ENCODE measurements around the gene DLGAP1.
A peak's percentile ranks its signal among the peaks of the same experiment; 100 is the strongest.

The DLGAP1 gene

GRCh38 chr18:4286256-4286655 is 168.9 kb downstream of the DLGAP1 start:
- Histone ChIP-seq H3K4me2 (ENCODE audit: low read length) (no peak overlapping the region), H3K27ac (ENCODE audit: low read depth, low read length) (no peak overlapping the region), H2BK120ac (ENCODE audit: low read depth, low read length) (no peak overlapping the region), H3K4ac (ENCODE audit: low read depth, low read length) (no peak overlapping the region), H2BK15ac (replicated peaks; ENCODE audit: low read depth) (no peak overlapping the region), H4K8ac (ENCODE audit: low read depth, low read length) (no peak overlapping the region), H3K79me1 (ENCODE audit: low read length) (no peaks in the 10 kb centered on the region), H2AK5ac (ENCODE audit: low read length) (no peak overlapping the region), H3K56ac (ENCODE audit: low read length) (no peak overlapping the region), H3K9ac (ENCODE audit: low read length) (no peak overlapping the region), H3K18ac (ENCODE audit: low read length) (no peak overlapping the region), H3K23ac (ENCODE audit: low read length) (no peak overlapping the region), H3K36me3 (ENCODE audit: control insufficient read depth, insufficient read depth, low read length) (no peaks in the 10 kb centered on the region), H3K4me3 (ENCODE audit: low read length) (no peak overlapping the region), H3K4me1 (ENCODE audit: control insufficient read depth, low read depth, low read length) (no peaks in the 10 kb centered on the region), H3K27me3 (ENCODE audit: insufficient read depth, low read length, poor library complexity) (no peaks in the 10 kb centered on the region), H3K79me2 (ENCODE audit: control insufficient read depth, insufficient read depth, low read length) (no peaks in the 10 kb centered on the region), H4K5ac (ENCODE audit: low read length) (no peak overlapping the region), H2BK5ac (ENCODE audit: low read length) (no peak overlapping the region)
- WGBS (ENCODE audit: extremely low coverage, insufficient coverage, low lambda C conversion rate) = no CpG with 5 or more reads among the region's 5 CpGs
- peak; percentile 26 for DNase-seq

DNA sequence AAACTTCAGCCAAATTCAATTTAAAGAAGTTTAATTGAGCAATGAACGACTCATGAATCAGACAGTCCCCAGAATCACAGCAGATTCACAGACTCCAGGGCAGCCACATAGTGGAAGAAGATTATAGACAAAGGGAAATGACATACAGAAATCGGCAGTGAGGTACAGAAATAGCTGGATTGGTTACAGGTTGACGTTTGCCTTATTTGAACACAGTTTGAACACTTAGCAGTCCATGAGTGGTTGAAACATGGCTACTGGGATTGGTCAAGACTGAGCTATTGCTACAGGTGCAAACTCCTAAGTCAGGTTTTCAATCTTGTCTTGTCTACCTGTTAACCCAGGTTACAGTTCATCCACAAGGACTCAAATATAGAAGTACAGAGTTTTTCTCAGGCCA is 169.6 kb downstream of the DLGAP1 start:
- Histone ChIP-seq H3K4me1 (ENCODE audit: control insufficient read depth, low read depth, low read length) (no peaks in the 10 kb centered on the region), H3K18ac (ENCODE audit: low read length) (no peak overlapping the region), H4K5ac (ENCODE audit: low read length) (no peak overlapping the region), H2AK5ac (ENCODE audit: low read length) (no peak overlapping the region), H4K8ac (ENCODE audit: low read depth, low read length) (no peak overlapping the region), H3K79me1 (ENCODE audit: low read length) (no peaks in the 10 kb centered on the region), H3K9ac (ENCODE audit: low read length) (no peak overlapping the region), H3K36me3 (ENCODE audit: control insufficient read depth, insufficient read depth, low read length) (no peaks in the 10 kb centered on the region), H3K56ac (ENCODE audit: low read length) (no peak overlapping the region), H3K27me3 (ENCODE audit: insufficient read depth, low read length, poor library complexity) (no peaks in the 10 kb centered on the region), H2BK15ac (replicated peaks; ENCODE audit: low read depth) (no peak overlapping the region), H3K4me3 (ENCODE audit: low read length) (no peak overlapping the region), H3K79me2 (ENCODE audit: control insufficient read depth, insufficient read depth, low read length) (no peaks in the 10 kb centered on the region), H3K4me2 (ENCODE audit: low read length) (no peak overlapping the region), H3K23ac (ENCODE audit: low read length) (no peak overlapping the region), H2BK5ac (ENCODE audit: low read length) (no peak overlapping the region), H2BK120ac (ENCODE audit: low read depth, low read length) (no peak overlapping the region), H3K4ac (ENCODE audit: low read depth, low read length) (no peak overlapping the region), H3K27ac (ENCODE audit: low read depth, low read length) (no peak overlapping the region)
- no peak for DNase-seq
- WGBS (ENCODE audit: extremely low coverage, insufficient coverage, low lambda C conversion rate) = no CpG with 5 or more reads among the region's 3 CpGs

GRCh38 chr18:4284528-4284927 is 170.6 kb downstream of the DLGAP1 start:
- Histone ChIP-seq H3K56ac (ENCODE audit: low read length) (no peak overlapping the region), H3K23ac (ENCODE audit: low read length) (no peak overlapping the region), H2BK5ac (ENCODE audit: low read length) (no peak overlapping the region), H2AK5ac (ENCODE audit: low read length) (no peak overlapping the region), H2BK120ac (ENCODE audit: low read depth, low read length) (no peak overlapping the region), H3K4me3 (ENCODE audit: low read length) (no peak overlapping the region), H3K36me3 (ENCODE audit: control insufficient read depth, insufficient read depth, low read length) (no peaks in the 10 kb centered on the region), H3K4ac (ENCODE audit: low read depth, low read length) (no peak overlapping the region), H2BK15ac (replicated peaks; ENCODE audit: low read depth) (no peak overlapping the region), H4K5ac (ENCODE audit: low read length) (no peak overlapping the region), H3K9ac (ENCODE audit: low read length) (no peak overlapping the region), H3K27me3 (ENCODE audit: insufficient read depth, low read length, poor library complexity) (no peaks in the 10 kb centered on the region), H3K4me2 (ENCODE audit: low read length) (no peak overlapping the region), H3K79me1 (ENCODE audit: low read length) (no peaks in the 10 kb centered on the region), H3K79me2 (ENCODE audit: control insufficient read depth, insufficient read depth, low read length) (no peaks in the 10 kb centered on the region), H3K27ac (ENCODE audit: low read depth, low read length) (no peak overlapping the region), H3K18ac (ENCODE audit: low read length) (no peak overlapping the region), H4K8ac (ENCODE audit: low read depth, low read length) (no peak overlapping the region), H3K4me1 (ENCODE audit: control insufficient read depth, low read depth, low read length) (no peaks in the 10 kb centered on the region)
- peak; percentile 11 for DNase-seq
- no CpG with 5 or more reads among the region's 2 CpGs for WGBS (ENCODE audit: extremely low coverage, insufficient coverage, low lambda C conversion rate)

GRCh38 chr18:4283746-4284291 is 171.3 kb downstream of the DLGAP1 start:
- H3K4ac ChIP-seq (ENCODE audit: low read depth, low read length) = no peak overlapping the region
- no peak overlapping the region for H2BK120ac ChIP-seq (ENCODE audit: low read depth, low read length)
- no peak overlapping the region for H3K27ac ChIP-seq (ENCODE audit: low read depth, low read length)
- no peak overlapping the region for H3K4me3 ChIP-seq (ENCODE audit: low read length)
- no peak overlapping the region for H2AK5ac ChIP-seq (ENCODE audit: low read length)
- no peak overlapping the region for H4K5ac ChIP-seq (ENCODE audit: low read length)
- no peaks in the 10 kb centered on the region for H3K79me2 ChIP-seq (ENCODE audit: control insufficient read depth, insufficient read depth, low read length)
- no peaks in the 10 kb centered on the region for H3K4me1 ChIP-seq (ENCODE audit: control insufficient read depth, low read depth, low read length)
- no peak overlapping the region for H4K8ac ChIP-seq (ENCODE audit: low read depth, low read length)
- no peak overlapping the region for H3K18ac ChIP-seq (ENCODE audit: low read length)
- WGBS (ENCODE audit: extremely low coverage, insufficient coverage, low lambda C conversion rate) = no CpG with 5 or more reads among the region's 4 CpGs
- H3K23ac ChIP-seq (ENCODE audit: low read length) = no peak overlapping the region
- no peak overlapping the region for H2BK5ac ChIP-seq (ENCODE audit: low read length)
- no peaks in the 10 kb centered on the region for H3K36me3 ChIP-seq (ENCODE audit: control insufficient read depth, insufficient read depth, low read length)
- no peak for DNase-seq
- no peak overlapping the region for H2BK15ac ChIP-seq (replicated peaks; ENCODE audit: low read depth)
- no peak overlapping the region for H3K4me2 ChIP-seq (ENCODE audit: low read length)
- H3K79me1 ChIP-seq (ENCODE audit: low read length) = no peaks in the 10 kb centered on the region
- H3K56ac ChIP-seq (ENCODE audit: low read length) = no peak overlapping the region
- H3K27me3 ChIP-seq (ENCODE audit: insufficient read depth, low read length, poor library complexity) = no peaks in the 10 kb centered on the region
- H3K9ac ChIP-seq (ENCODE audit: low read length) = no peak overlapping the region

- Histone ChIP-seq H3K4me1 (ENCODE audit: control insufficient read depth, low read depth, low read length) (no peaks in the 10 kb centered on the region), H2BK120ac (ENCODE audit: low read depth, low read length) (no peak overlapping the region), H3K18ac (ENCODE audit: low read length) (no peak overlapping the region), H3K56ac (ENCODE audit: low read length) (no peak overlapping the region), H3K36me3 (ENCODE audit: control insufficient read depth, insufficient read depth, low read length) (no peaks in the 10 kb centered on the region), H3K9ac (ENCODE audit: low read length) (no peak overlapping the region), H3K23ac (ENCODE audit: low read length) (no peak overlapping the region), H2BK5ac (ENCODE audit: low read length) (no peak overlapping the region), H3K4me3 (ENCODE audit: low read length) (no peak overlapping the region), H2AK5ac (ENCODE audit: low read length) (no peak overlapping the region), H3K4me2 (ENCODE audit: low read length) (no peak overlapping the region), H3K79me1 (ENCODE audit: low read length) (no peaks in the 10 kb centered on the region), H2BK15ac (replicated peaks; ENCODE audit: low read depth) (no peak overlapping the region), H3K27ac (ENCODE audit: low read depth, low read length) (no peak overlapping the region), H3K4ac (ENCODE audit: low read depth, low read length) (no peak overlapping the region), H4K5ac (ENCODE audit: low read length) (no peak overlapping the region), H4K8ac (ENCODE audit: low read depth, low read length) (no peak overlapping the region), H3K27me3 (ENCODE audit: insufficient read depth, low read length, poor library complexity) (no peaks in the 10 kb centered on the region), H3K79me2 (ENCODE audit: control insufficient read depth, insufficient read depth, low read length) (no peaks in the 10 kb centered on the region)
- DNase-seq = no peak
- no CpG with 5 or more reads among the region's 3 CpGs for WGBS (ENCODE audit: extremely low coverage, insufficient coverage, low lambda C conversion rate)
Observed at GRCh38 chr18:4282954-4283353, 172.2 kb downstream of the DLGAP1 start.

- Histone ChIP-seq H2AK5ac (ENCODE audit: low read length) (no peak overlapping the region), H3K79me1 (ENCODE audit: low read length) (no peaks in the 10 kb centered on the region)
- 100% methylated on average over 1 of the region's 5 CpGs for WGBS (ENCODE audit: extremely low coverage, insufficient coverage, low lambda C conversion rate)
Observed at GRCh38 chr18:4276953-4277585, 178.0 kb downstream of the DLGAP1 start.

More at GRCh38 chr18:4276953-4277585, 178.0 kb downstream of the DLGAP1 start:
- DNase-seq = no peak
- Histone ChIP-seq H4K8ac (ENCODE audit: low read depth, low read length) (no peak overlapping the region), H4K5ac (ENCODE audit: low read length) (no peak overlapping the region), H3K4me3 (ENCODE audit: low read length) (no peak overlapping the region), H3K27ac (ENCODE audit: low read depth, low read length) (no peak overlapping the region), H2BK15ac (replicated peaks; ENCODE audit: low read depth) (no peak overlapping the region), H3K4ac (ENCODE audit: low read depth, low read length) (no peak overlapping the region), H3K4me2 (ENCODE audit: low read length) (no peak overlapping the region), H3K23ac (ENCODE audit: low read length) (no peak overlapping the region), H3K79me2 (ENCODE audit: control insufficient read depth, insufficient read depth, low read length) (no peaks in the 10 kb centered on the region), H2BK5ac (ENCODE audit: low read length) (no peak overlapping the region), H3K56ac (ENCODE audit: low read length) (no peak overlapping the region), H3K27me3 (ENCODE audit: insufficient read depth, low read length, poor library complexity) (no peaks in the 10 kb centered on the region), H3K4me1 (ENCODE audit: control insufficient read depth, low read depth, low read length) (no peaks in the 10 kb centered on the region), H3K9ac (ENCODE audit: low read length) (no peak overlapping the region), H2BK120ac (ENCODE audit: low read depth, low read length) (no peak overlapping the region), H3K18ac (ENCODE audit: low read length) (no peak overlapping the region), H3K36me3 (ENCODE audit: control insufficient read depth, insufficient read depth, low read length) (no peaks in the 10 kb centered on the region)
